Measurements from ENCODE around the gene TBX2. TPM values are rescaled to one million over a fixed set of nuclear protein-coding genes. Genes with fewer than 3 reads are reported as not detected.
A peak's percentile ranks its signal among the peaks of the same experiment; 100 is the strongest.

TBX2 gene
- total RNA-seq, 2 donors from 2014 or later, result 0.10 to 0.44 TPM

DNA sequence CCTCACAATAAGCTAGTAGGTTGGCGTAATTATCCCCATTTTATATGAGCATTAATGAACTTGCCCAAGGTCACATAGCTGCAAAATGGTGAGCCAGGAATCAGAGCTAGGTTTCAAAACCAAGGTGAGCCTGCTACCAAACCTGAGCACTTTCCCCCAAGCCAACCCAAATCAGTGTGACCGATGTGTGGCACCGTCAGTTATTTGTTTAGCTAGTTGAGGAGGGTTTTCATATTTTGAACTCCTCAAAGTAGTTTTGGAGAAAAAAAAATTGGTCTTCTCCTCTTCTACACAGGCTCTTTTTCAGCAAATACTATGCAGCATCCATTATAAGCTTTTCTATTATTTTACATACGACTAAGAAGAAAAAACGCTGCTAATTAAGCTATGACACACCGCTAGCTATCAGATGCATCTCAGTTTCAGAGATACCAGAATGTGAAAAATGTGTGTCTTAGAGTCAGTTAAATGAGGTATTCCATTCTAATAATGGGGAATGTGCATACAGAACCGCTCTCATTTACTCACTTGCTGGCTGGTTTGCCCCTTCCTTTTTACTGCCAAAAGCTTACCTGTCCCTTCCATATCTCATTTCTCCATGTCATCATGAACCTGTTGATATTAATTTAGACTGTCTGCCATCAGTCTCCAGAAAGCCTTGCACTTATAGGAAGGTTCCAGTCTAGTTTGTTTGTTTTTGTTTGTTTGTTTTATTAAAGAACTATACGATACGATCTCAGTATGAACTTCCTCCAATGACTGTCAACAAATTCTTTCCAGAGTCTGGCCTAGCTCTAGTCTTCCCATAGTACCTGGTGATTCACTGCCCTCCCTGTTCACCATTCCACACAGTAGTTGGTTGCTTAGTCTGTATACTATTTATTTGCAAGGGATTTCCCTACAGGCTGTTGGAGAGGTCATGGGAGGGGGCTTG, 50.3 kb downstream of the TBX2 start:
- DNase-seq (no peak), ATAC-seq (replicated peaks in 1 of 2) (no peak)
- Mint-ChIP-seq H3K36me3 (ENCODE audit: insufficient read depth in 2 of 2) (no peaks in the 10 kb centered on the region), H3K4me1 (ENCODE audit: low read depth) (peaks cover 21% of the 10 kb centered on the region), H3K27ac (no peak overlapping the region), H3K27me3 (ENCODE audit: low read depth) (peaks cover 68% of the 10 kb centered on the region), H3K9me3 (no peaks in the 10 kb centered on the region), H3K4me3 (no peak overlapping the region)

GRCh38 chr17:61450641-61451537, 51.2 kb downstream of the TBX2 start:
- no peaks in the 10 kb centered on the region for H3K9me3 Mint-ChIP-seq
- peak overlapping the region; percentile 17 to 68 for H3K4me3 Mint-ChIP-seq
- peaks cover 68% of the 10 kb centered on the region for H3K27me3 Mint-ChIP-seq (ENCODE audit: low read depth)
- ATAC-seq (replicated peaks in 1 of 2), result no peak
- peaks cover 30% of the 10 kb centered on the region for H3K4me1 Mint-ChIP-seq (ENCODE audit: low read depth)
- H3K27ac Mint-ChIP-seq, result no peak overlapping the region
- no peaks in the 10 kb centered on the region for H3K36me3 Mint-ChIP-seq (ENCODE audit: insufficient read depth in 2 of 2)
- no peak for DNase-seq

DNA sequence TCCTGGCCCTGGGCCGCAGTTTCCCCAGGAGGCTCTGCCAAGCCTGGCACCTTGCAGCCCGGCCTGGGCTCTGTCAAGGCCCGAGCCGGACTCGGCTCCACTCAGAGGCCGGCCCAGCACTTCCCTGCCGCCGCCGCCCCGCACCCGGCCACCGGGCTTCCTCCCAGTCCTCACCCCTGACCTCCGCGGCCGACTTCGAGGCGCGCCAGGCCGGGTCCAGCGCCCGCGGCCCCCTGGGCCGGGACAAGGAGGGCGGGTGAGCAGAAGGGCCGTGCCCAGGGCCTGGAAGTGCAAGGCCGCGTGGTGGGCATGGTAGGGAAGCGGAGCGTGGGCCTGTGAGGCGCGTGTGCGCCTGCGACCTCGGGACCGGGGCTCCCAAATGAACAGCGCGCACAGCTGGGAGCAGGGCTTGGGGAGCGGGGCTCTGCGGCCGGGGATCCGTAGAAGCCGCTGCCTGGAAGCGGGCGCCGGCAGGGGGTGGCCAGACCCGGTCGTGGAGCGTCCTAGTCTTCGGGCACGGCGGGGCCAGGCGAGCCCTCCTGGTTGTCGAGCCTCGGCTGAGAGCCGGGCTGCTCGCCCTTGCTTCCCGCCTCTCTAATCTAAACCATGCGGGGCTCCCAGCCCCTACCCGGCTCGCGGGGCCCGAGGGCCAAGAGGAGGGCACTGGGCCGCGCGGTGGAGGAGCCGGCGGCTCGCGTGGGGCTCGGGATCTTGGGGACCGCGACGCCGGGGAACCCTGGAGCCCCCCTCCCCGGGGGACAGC, 52.1 kb downstream of the TBX2 start:
- no peak overlapping the region for H3K27ac Mint-ChIP-seq

GRCh38 chr17:61452301-61453290, 53.0 kb downstream of the TBX2 start, which contains the start of gene TBX4:
TBX4 (plus strand) TSS chr17:61452422; CDS start chr17:61456491, 4,069 bp downstream.
- H3K9me3 Mint-ChIP-seq, result no peaks in the 10 kb centered on the region
- no peak within 1 kb of the TSS for H3K27ac Mint-ChIP-seq
- H3K4me1 Mint-ChIP-seq (ENCODE audit: low read depth), result peaks cover 39% of the 10 kb centered on the region
- DNase-seq (no peak), ATAC-seq (replicated peaks in 1 of 2) (peak; percentile 7 to 16)
- peak within 1 kb of the TSS; percentile 48 to 71 for H3K4me3 Mint-ChIP-seq
- no peaks in the 10 kb centered on the region for H3K36me3 Mint-ChIP-seq (ENCODE audit: insufficient read depth in 2 of 2)
- H3K27me3 Mint-ChIP-seq (ENCODE audit: low read depth), result peaks cover 66% of the 10 kb centered on the region

More for the DNA sequence above, 52.1 kb downstream of the TBX2 start:
- peaks cover 66% of the 10 kb centered on the region for H3K27me3 Mint-ChIP-seq (ENCODE audit: low read depth)
- no peaks in the 10 kb centered on the region for H3K9me3 Mint-ChIP-seq
- peaks cover 31% of the 10 kb centered on the region for H3K4me1 Mint-ChIP-seq (ENCODE audit: low read depth)
- H3K4me3 Mint-ChIP-seq, result peak overlapping the region in 1 of 2 donors; percentile 20
- peak; percentile 35 to 45 for ATAC-seq (replicated peaks in 1 of 2)
- no peaks in the 10 kb centered on the region for H3K36me3 Mint-ChIP-seq (ENCODE audit: insufficient read depth in 2 of 2)
- no peak for DNase-seq

DNA sequence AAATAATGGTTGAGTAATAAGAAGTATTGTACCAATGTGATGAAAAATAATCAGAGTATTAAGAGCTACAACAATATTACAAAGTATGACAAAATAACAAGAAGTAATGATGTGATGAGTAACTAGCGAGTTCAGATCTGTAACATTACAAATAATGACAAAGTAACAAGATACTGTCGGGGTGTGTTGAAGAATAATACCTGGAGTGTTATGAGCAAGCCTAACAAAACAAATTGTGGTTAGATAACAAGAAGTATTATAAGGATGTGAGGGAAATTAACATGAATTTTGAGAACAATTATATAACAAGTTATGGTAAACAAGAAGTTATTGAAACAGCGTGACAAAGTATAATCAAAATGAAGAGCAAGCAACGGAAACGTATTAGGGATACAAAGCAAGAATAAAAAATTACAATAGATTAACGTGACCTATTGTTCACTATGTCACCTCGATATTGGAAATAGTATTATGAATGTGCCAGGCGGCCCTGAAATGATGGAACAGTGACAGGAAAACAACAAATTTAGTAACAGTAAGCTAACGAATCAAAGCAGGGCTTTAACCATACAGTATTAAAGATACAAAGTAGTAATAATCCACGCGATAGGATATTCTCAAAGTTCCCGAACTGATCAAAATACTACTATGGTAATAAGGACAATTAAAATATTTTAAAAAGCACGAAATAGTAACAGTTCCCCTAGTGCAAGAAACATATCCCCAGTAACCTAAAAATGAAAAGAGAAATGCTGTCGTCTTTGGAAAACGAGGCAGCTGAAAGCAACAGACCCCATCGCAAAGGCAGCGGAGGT, 54.1 kb downstream of the TBX2 start:
- Mint-ChIP-seq H3K9me3 (no peaks in the 10 kb centered on the region), H3K27ac (peak overlapping the region; percentile 49), H3K4me3 (peak overlapping the region; percentile 46 to 69), H3K27me3 (ENCODE audit: low read depth) (peaks cover 77% of the 10 kb centered on the region), H3K36me3 (ENCODE audit: insufficient read depth in 2 of 2) (no peaks in the 10 kb centered on the region), H3K4me1 (ENCODE audit: low read depth) (peaks cover 43% of the 10 kb centered on the region)
- ATAC-seq (replicated peaks in 1 of 2) (no peak), DNase-seq (no peak)

DNA sequence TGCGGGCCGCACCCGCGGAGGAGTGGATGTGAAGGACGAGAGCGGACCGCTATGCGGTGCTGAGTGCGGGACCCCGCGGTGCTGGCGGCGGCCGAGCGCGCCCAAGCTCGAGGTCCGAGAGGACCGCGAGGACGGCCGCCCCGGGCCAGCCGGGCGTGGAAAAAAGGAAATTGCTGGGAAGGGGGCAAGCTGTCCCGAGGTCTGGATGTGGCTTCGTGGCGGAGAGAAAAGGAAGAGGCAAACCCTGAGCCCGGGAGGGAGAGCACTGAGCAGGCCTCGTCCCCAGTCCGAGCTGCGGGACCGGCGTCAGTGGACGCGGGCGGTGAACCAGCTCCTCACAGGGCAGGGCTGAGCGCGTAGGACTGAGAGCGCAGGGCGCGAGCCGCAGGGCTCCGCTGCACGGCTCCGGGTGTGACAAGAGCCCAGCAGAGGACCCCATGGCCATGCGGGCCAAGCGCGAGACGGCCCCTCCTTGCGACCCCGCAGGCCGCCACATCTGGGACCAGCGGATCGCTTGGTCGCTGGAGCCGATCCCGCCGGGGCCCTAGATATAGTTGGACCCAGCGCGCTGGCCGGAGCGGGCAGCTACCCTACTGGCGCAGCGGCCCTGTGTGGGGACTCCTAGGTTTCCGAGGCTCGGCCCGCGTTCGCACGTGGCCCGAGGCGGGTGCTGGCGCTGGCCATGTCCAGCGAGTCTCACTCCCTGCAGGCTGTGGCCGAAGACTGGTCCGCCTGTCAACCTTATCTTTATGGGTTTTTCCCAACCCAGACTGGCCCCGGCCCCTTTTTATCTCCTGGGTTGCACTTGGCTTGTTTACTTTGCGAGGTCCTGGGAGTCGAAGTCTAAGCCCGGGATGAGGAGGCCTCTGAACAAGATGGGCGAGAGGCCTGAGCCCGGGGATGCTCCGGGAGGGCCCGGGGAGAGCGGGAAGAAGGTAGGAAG, 55.0 kb downstream of the TBX2 start:
- Mint-ChIP-seq H3K27me3 (ENCODE audit: low read depth) (peaks cover 81% of the 10 kb centered on the region), H3K27ac (peak overlapping the region; percentile 49), H3K9me3 (no peaks in the 10 kb centered on the region), H3K36me3 (ENCODE audit: insufficient read depth in 2 of 2) (no peaks in the 10 kb centered on the region), H3K4me3 (peak overlapping the region; percentile 46 to 69), H3K4me1 (ENCODE audit: low read depth) (peaks cover 43% of the 10 kb centered on the region)
- DNase-seq, result no peak
- ATAC-seq (replicated peaks in 1 of 2), result peak in 1 of 2 donors; percentile 28

GRCh38 chr17:61455324-61456060, 55.8 kb downstream of the TBX2 start:
- no peak overlapping the region for H3K27ac Mint-ChIP-seq
- H3K9me3 Mint-ChIP-seq, result no peaks in the 10 kb centered on the region
- no peak for ATAC-seq (replicated peaks in 1 of 2)
- no peak for DNase-seq
- H3K4me1 Mint-ChIP-seq (ENCODE audit: low read depth), result peaks cover 43% of the 10 kb centered on the region
- H3K36me3 Mint-ChIP-seq (ENCODE audit: insufficient read depth in 2 of 2), result no peaks in the 10 kb centered on the region
- peak overlapping the region in 1 of 2 donors; percentile 3 for H3K4me3 Mint-ChIP-seq
- peaks cover 83% of the 10 kb centered on the region for H3K27me3 Mint-ChIP-seq (ENCODE audit: low read depth)

DNA sequence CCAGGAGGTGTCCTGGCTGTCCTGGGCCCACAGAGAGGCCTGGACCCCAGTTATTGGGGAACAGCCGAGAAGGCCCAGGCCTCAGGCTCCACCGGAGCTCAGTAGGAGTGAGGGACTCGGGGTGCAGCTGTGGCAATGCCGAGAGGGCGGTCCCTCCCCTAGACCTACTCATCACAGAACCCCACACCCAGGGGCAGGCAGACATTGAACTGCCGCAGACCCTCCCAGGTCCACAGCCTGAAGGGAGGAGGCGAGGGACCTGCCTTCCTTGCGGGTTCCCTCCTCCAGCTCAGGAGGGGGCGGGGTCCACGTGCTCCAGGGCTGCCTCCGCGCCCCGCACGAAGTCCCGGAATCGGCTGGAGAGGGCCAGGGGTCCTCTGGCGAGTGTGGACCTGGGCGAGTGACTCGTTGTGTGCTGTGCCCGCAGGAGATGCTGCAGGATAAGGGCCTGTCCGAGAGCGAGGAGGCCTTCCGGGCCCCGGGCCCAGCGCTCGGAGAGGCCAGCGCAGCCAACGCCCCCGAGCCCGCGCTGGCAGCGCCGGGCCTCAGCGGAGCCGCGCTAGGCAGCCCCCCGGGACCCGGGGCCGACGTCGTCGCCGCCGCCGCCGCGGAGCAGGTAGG, 56.5 kb downstream of the TBX2 start:
- no peak overlapping the region for H3K4me3 Mint-ChIP-seq
- ATAC-seq (replicated peaks in 1 of 2) (no peak), DNase-seq (no peak)
- peaks cover 83% of the 10 kb centered on the region for H3K27me3 Mint-ChIP-seq (ENCODE audit: low read depth)
- H3K9me3 Mint-ChIP-seq, result no peaks in the 10 kb centered on the region
- no peak overlapping the region for H3K27ac Mint-ChIP-seq
- H3K36me3 Mint-ChIP-seq (ENCODE audit: insufficient read depth in 2 of 2), result no peaks in the 10 kb centered on the region
- H3K4me1 Mint-ChIP-seq (ENCODE audit: low read depth), result peaks cover 43% of the 10 kb centered on the region

GRCh38 chr17:61456688-61457225, 57.1 kb downstream of the TBX2 start:
- peak; percentile 20 to 26 for ATAC-seq (replicated peaks in 1 of 2)
- peaks cover 86% of the 10 kb centered on the region for H3K27me3 Mint-ChIP-seq (ENCODE audit: low read depth)
- H3K27ac Mint-ChIP-seq, result no peak overlapping the region
- no peak for DNase-seq
- no peaks in the 10 kb centered on the region for H3K36me3 Mint-ChIP-seq (ENCODE audit: insufficient read depth in 2 of 2)
- peaks cover 43% of the 10 kb centered on the region for H3K4me1 Mint-ChIP-seq (ENCODE audit: low read depth)
- no peaks in the 10 kb centered on the region for H3K9me3 Mint-ChIP-seq
- H3K4me3 Mint-ChIP-seq, result peak overlapping the region; percentile 70 to 74
